GM18868 (cell line): Measurements from ENCODE around the gene TRABD2A.
A peak's percentile ranks its signal among the peaks of the same experiment; 100 is the strongest.
"Not testable (repeated sequence)": the region's sequence is repeated elsewhere in the genome, so short reads cannot be mapped to it uniquely, and the experiment has no call there.

Experiments used
- ATAC-seq: cut with Tn5 transposase; IDR thresholded peaks from one replicate; pipeline ENCODE4 v1.9.1; 2021; ENCODE audit warnings: mild to moderate bottlenecking, moderate library complexity; ENCODE audit not compliant: unreplicated experiment

Gene TRABD2A, protein sequence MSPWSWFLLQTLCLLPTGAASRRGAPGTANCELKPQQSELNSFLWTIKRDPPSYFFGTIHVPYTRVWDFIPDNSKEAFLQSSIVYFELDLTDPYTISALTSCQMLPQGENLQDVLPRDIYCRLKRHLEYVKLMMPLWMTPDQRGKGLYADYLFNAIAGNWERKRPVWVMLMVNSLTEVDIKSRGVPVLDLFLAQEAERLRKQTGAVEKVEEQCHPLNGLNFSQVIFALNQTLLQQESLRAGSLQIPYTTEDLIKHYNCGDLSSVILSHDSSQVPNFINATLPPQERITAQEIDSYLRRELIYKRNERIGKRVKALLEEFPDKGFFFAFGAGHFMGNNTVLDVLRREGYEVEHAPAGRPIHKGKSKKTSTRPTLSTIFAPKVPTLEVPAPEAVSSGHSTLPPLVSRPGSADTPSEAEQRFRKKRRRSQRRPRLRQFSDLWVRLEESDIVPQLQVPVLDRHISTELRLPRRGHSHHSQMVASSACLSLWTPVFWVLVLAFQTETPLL

DNA sequence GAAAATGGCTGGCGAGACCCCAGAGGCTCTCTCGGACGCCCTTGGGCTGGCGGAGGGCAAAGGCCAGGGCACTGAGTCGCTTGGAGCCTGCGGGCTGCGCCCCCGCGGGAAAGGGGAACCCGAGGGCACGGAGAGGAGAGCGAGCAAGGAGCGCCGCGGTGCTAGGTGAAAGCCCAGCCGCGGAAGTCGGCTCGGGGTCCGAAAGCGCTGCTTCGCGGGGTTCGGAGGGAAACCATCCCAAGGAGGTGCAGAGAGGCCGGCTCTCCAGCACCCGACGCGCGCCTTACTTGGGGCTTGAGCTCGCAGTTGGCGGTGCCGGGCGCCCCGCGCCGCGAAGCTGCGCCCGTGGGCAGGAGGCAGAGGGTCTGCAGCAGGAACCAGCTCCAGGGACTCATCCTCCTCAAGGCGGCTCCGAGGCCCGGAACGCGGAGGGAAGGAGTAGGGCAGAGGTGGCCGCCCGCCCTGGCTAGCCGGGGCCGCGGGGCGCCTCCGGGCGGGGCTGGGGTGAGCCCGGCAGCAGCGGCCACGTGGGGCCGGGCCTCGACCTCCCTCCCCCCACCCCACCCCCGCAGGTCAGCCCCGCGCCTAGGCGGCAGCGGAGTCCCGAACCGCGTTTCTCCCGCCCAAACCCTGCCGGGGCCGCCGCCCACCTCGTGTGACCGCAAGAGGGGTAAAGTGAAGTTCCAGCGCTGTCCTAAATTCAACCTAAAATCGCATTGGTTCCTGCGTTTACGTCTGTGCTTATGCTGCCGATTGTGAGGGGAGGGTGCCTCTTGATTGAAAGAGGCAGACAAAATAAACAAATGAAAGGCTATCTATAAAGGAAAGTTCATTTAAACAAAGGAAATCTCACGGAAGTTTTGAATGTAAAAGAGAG is at the start of gene TRABD2A:
Gene TRABD2A (minus strand): TSS at position 440 of the 877 bp plus-strand sequence. CDS start 45 bp downstream, at position 395.
- no peak for ATAC-seq

DNA sequence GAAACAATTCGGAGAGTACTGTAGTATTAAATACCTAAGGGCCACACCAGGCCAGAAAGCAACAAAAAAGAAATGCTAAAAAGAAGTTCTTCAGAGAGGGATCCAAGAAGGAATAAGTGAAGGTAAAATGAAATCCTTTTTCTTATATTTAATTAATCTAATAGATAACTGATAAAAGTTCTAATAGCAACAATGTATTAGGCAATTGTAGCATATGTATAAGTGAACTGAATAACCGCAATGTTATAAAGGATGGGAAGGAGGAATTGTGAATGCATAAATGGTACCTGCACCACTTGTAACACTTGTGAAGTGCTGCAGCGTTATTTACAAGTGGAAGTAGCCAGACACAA is 46.4 kb upstream of the TRABD2A start:
- ATAC-seq = no peak

DNA sequence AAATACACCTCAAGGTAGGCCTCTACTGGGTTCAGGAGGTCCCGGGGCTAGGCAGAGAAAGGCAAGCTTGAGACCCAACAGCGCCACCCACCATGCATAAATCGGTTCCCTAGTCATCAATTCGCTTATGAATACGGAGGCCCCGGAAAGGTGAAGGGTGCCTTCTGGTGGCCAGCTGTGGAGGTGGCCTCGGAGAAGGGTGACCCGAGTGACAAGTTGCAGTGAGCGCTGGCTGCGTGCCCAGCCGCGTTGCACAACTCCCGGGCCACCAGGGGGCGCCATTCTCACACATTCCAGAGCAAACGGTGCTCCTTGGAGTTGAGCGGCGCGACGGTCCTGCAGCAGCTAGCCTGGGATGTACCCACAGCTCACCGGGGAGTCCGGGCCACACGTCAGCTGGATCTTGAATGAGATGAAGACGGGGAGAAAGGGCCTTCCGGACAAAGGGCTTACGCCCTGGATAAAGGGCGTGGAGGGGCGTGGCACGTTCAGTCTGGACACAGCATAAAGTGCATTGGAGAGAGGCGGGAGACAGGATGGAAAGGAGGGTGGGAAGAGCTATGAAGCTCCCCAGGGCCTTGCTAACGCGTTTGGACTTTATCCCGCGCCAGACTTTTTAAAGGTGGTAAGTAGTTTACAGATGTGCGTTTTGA is 45.0 kb upstream of the TRABD2A start:
- ATAC-seq = peak; percentile 81

DNA sequence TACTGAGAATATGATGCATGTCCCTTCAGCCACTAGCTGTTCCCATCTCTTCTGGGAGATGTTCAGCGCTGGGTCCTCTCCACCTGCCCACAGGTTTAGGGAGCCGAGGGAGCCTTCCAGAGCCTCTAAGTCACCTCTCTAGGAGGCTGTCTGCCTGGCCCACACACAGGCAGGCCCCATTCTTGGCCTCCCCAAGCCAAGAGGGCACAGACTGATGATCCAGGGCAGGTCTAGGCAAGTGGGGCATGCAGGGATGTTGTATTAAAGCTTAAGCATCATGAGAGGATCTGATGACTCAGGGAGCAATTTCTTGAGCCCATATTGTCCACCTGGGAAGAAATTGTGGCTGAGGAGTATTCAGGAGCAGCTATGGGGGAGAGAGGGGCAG is 44.4 kb upstream of the TRABD2A start:
- ATAC-seq = no peak

DNA sequence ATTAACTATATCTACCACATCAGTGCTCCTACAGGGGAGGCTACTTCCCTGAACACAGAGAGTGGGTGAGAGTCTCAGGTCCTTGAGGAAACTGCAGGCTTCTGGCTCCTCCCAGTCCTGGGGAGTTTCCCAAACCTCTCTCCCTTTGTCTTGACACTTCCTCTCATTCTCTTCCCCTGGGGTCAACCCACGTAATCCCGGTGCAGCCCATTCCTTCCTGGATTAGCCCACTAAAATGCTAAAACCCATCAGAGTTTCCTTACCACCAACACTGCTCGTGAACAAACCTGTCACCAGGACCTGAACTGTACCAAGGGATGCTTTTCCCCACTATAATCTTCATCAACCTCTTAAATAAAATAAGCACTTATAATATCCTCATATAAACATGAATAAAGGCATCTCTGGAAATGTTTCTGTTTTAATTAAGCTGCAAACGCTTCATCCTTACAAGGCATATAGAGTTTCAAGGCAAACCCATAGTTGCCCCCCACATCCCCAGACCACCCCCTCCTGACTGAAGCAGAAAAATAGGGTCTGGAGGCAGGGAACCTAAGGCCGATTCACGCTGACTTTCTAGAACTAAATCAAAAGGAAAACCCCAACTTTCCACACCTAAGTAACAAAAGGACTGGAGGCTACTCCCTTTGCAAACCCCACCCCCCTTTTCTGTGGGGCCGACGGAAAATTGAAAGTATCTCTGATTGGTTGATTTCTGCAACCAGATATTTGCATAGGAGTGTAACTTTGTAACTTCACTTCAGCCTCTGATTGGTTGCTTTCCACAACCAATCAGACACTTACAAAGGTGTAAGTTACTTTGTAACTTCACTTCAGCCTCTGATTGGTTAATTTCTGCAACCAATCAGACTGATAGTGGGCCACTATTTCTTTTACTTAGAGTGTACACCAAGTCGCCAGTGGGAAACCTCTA is 43.6 kb upstream of the TRABD2A start:
- ATAC-seq = no peak

DNA sequence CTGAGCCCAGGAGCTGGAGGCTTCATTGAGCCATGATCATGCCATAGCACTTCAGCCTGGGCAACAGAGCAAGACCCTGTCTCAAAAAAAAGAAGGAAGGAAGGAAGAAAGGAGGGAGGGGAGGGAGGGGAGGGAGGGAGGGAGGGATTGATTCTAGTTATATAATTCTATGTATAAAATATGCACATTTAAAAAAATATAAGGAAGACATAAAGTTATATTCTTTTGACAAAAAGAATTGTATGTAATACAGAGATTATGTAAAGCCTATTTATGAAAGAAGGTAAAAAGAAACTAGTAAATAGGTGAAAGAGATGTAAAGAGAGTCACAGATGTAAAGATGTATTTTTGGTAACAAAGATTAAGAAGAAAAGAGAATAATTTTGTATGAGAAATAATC is 42.1 kb upstream of the TRABD2A start:
- ATAC-seq = no peak

DNA sequence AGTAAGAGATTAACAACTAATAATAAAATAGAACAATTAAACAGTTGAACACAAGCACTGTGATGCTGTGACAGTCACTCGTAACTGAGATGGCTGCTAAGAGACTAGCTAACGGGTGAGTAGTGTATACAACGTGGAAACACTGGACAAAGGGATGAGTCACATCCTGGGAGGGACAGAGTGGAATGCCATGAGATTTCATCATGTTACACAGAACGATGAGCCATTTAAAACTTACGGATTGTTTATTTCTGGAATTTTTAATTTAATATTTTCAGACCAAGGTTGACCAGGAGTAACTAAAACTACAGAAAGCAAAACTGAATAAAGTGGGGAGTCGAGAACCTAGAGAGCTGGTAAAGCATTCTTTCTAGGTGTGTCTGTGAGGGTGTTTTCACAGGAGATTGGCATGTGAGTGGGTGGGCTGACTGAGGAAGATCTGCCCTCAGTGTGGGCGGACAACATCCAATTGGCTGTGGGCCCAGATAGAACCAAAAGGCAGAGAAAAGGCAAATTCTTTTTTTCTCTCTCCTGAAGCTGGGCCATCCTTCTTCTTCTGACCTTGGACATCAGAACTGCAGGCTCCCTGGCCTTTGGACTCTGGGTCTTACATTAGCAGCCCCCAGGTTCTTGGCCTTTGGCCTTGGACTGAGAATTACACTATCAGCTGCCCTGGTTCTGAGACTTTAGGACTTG is 39.1 kb upstream of the TRABD2A start:
- ATAC-seq = peak; percentile 56

DNA sequence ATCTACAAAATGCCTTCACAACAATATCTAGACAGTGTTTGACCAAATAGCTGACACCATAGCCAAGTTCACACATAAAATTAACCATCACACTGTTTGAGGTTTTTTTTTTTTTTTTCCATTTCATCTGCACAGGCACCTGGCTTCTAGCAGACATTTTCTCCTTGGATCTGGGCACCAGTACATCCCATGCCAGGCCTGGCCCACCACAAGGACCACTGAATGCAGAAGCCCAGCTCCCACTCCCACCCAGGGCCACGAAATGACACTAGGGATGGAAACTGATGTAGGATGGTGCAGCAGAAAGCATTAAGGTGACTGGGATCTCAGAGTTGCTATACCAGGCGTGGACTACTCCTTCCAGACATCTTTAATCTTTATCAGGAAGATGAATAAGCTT is 37.5 kb upstream of the TRABD2A start:
- no peak for ATAC-seq

DNA sequence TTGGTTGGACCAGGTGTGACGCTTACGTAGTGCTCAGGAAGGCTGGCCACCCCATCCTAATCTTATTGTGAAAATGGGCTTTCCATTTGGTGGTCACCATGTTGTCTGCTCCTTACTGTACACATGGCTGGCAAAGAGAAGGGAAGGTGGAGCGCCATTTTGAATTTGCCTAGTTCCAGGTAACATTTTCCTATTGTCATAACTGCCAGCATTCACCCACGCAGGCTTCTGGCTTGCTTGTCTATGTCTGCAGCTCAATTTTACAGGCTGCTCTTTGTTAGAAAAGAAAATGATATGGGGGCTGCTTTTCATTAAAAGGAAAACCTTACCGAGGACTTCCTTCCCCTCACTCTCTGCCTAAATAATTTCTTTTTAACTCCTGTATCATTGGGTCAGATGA is 36.9 kb upstream of the TRABD2A start:
- not testable (repeated sequence) for ATAC-seq

DNA sequence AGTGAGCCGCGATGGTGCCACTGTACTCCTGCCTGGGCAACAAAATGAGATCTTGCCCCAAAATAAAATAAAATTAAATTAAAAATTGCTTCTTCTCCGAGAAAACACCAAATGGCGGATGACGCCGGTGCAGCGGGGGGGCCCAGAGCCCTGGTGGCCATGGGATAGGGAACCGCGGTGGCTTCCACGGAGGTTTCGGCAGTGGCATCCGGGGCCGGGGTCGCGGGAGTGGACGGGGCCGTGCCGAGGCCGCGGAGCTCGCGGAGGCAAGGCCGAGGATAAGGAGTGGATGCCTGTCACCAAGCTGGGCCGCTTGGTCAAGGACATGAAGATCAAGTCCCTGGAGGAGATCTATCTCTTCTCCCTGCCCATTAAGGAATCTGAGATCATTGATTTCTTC is 34.8 kb upstream of the TRABD2A start:
- ATAC-seq = not testable (repeated sequence)

DNA sequence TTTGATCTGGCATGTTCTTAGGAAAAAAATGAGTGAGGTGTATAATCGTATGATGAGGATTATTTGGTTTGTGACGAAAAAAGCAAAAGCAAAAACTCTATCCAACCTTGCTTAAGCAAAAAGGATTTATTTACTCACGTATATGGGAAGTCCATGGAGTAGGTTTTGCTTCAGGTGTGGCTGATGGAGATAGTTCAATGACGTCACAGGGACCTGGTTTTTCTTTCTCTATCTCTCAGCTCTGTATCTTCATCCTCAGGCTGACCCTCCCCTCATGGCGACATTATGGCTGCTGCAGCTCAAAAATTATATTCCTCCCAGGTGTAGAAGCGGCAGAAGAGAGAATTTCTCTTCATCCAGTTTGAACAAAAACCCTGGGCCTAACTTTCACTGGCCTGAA is 33.5 kb upstream of the TRABD2A start:
- ATAC-seq = no peak

DNA sequence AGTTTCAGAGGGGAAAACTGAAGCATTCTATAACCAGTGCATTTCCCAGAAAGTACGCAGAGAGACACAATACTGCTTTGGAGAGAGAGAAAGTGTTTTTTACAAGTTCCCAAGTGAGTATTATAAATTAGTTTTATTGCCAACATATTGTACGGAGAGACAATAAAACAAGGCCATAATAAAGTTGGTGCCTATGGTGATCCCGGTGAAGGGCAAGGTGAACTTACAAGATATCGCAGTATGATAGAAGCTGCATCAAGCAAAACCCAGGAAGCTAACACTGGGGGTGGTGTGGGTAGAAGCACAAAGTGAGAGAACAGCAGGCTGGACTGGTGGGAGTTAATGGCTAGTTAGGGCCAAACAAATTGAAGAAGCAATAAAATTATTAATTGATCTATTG is 32.1 kb upstream of the TRABD2A start:
- no peak for ATAC-seq

DNA sequence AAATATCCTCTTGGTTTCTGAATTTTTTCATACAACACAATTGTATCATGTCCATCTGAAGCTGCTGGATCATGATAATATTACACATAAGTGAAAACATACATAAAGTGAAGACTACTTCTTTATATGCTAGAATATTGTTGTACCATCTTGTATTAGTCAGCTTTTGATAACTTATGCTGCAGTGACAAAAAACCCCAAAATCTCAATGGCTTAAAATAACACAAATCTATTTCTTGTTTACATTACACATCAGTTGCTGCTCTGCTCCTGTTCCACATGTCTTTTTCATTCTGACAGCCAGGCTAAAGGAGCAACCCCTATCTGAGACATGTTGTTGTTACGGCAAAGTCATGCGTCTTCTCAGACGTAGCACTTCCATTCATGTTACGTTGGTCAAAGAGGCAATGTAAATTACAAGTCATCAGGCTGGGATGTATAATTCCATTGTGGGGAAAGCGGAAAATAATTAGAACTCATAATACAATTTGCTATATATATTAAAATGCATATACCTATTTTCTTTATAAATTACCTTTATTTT is 30.3 kb upstream of the TRABD2A start:
- no peak for ATAC-seq

DNA sequence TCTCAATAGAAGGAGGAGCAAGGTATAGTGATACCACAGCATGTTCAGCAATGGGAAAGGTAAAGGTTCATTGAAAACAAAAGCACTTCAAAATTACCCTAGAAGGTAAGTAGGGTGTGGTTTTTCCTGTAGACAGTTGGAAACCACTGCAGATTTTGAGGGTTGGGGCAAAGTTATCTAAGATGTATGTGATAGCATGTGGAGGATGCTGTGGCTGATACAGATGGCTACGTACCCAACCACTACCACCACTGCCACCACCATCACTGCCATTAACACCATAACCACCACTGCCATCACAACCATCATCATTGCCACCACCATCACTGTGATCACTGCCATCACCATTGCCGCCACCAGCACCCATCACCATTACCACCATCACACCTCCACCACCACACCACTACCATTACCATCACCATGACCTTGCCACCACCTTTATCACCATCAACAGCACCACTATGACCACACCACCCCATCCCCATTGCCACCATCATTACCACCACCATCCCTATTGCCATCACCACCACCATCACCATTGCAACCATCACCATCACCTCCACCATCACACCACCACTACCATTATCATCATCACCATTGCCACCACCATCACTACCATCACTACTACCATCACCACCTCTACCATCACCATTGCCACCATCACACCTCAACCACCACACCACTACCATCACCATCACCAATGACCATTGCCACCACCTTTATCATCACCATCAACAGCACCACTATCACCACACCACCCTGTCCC is 28.2 kb upstream of the TRABD2A start:
- ATAC-seq = no peak

DNA sequence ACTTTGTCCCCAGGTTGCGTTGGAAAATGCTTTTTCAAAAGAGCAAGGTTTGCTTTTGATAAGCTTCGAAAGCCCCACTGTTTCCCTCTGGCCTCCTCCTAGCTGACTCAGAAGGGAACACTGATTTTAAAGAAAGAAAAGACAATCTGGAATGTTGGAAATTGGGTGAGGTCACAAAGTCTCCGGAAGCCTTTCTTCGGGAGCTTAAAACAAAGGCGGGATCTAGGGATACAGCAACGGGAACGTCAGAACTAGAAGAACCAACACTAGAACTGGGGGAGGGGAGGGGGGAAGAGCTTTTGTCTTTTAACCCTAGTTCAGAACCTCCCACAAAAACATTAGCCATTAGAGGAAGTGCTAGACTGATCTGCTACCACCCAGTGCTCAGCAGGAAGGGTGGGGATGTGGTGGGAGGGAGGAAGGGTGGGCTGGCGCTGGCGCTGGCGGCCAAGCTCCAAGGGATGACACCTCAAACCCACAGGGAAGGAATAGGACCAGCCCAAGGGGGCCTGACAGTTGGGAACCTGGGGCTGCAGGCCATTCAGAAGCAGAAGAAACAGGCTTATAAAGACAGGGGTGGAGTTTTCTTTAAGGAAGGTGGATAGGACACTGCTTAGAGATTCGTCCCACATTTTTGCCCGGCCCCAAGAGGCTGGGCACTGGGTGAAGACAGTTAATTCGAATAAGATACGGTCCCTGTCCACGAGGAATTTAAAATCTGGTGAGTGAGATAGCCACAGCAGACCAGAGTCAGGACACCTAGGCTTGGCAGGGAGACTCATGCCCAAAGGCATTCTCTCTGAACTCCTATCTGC is 26.2 kb upstream of the TRABD2A start:
- peak; percentile 31 for ATAC-seq

DNA sequence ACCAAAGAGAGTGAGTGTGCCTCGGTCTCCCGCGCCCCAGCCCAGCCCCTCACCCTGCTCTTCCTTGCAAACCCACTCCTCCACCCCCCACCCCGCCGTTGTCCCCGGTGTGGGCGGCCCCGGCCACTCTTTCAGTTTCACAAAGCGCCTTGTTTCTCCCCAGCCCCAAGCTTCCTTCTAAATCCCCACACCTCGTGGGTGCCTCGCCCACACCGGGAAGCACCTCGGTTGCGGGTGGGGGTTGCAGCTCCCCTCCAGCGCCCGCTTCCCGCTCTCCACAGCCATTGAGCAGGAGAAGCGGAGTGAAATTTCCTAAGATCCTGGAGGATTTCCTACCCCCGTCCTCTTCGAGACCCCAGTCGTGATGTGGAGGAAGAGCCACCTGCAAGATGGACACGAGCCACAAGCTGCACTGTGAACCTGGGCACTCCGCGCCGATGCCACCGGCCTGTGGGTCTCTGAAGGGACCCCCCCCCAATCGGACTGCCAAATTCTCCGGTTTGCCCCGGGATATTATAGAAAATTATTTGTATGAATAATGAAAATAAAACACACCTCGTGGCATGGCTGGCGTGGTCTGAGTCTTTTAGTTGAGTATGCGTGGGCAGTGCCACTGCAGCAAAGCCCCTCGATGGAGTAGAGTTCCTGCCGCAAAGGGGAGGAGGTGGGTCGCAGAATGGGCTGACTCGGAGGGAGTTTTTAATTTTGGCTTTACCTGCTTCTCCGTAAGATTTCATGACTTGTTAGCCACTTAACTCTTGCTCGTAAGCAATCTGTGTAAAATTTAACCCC is 25.4 kb upstream of the TRABD2A start:
- peak; percentile 28 for ATAC-seq
